Activated T-helper 9 cell treated with anti-CD3 and anti-CD28 coated beads, Interleukin-2, amount 50 U/mL, for 16 hours (primary cell): ENCODE data around the gene AKIRIN1.
"Not testable (repeated sequence)": the region's sequence is repeated elsewhere in the genome, so short reads cannot be mapped to it uniquely, and the experiment has no call there.

Experiments
- DNase-seq: peaks from one replicate; pipeline ENCODE4 v3.0.0-alpha.2; 2020; ENCODE audit warnings: low read depth

Gene AKIRIN1

GRCh38 chr1:38997034-38997900 lies 6.2 kb downstream of the AKIRIN1 start:
- no peak for DNase-seq

- no peak for DNase-seq
Measured at GRCh38 chr1:38997901-38998190, 6.8 kb downstream of the AKIRIN1 start.

- DNase-seq: no peak
Measured at GRCh38 chr1:39001516-39002421, 10.7 kb downstream of the AKIRIN1 start.

- no peak for DNase-seq
Measured at GRCh38 chr1:39003281-39003680, 12.2 kb downstream of the AKIRIN1 start.

- no peak for DNase-seq
Measured at GRCh38 chr1:39003794-39004193, 12.7 kb downstream of the AKIRIN1 start.

- no peak for DNase-seq
Measured at GRCh38 chr1:39006287-39006686, 15.2 kb downstream of the AKIRIN1 start.

GRCh38 chr1:39006726-39007645 lies 15.9 kb downstream of the AKIRIN1 start:
- no peak for DNase-seq

GRCh38 chr1:39014956-39015355 lies 23.9 kb downstream of the AKIRIN1 start:
- DNase-seq: not testable (repeated sequence)

- DNase-seq: no peak
Measured at GRCh38 chr1:39016604-39017171, 25.6 kb downstream of the AKIRIN1 start.

- no peak for DNase-seq
Measured at GRCh38 chr1:39017266-39017665, 26.2 kb downstream of the AKIRIN1 start.

- not testable (repeated sequence) for DNase-seq
Measured at GRCh38 chr1:39020494-39020893, 29.4 kb downstream of the AKIRIN1 start.

GRCh38 chr1:39021426-39021825 lies 30.4 kb downstream of the AKIRIN1 start:
- DNase-seq: no peak

- no peak for DNase-seq
Measured at GRCh38 chr1:39023140-39023539, 32.1 kb downstream of the AKIRIN1 start.

- peak; percentile 74 for DNase-seq
Measured at GRCh38 chr1:39026051-39026865, 35.2 kb downstream of the AKIRIN1 start, which contains the start of gene NDUFS5. Gene NDUFS5, plus strand, starts transcription at chr1:39026350. Its CDS starts 2,375 bp downstream, at chr1:39028725.

- no peak for DNase-seq
Measured at GRCh38 chr1:39026866-39027507, 35.9 kb downstream of the AKIRIN1 start.

GRCh38 chr1:39034114-39034654 lies 43.1 kb downstream of the AKIRIN1 start:
- no peak for DNase-seq

GRCh38 chr1:39036678-39037077 lies 45.6 kb downstream of the AKIRIN1 start:
- DNase-seq: no peak

- no peak for DNase-seq
Measured at GRCh38 chr1:39043513-39043912, 52.4 kb downstream of the AKIRIN1 start.

- no peak for DNase-seq
Measured at GRCh38 chr1:39044762-39045161, 53.7 kb downstream of the AKIRIN1 start.

GRCh38 chr1:39045231-39045630 lies 54.2 kb downstream of the AKIRIN1 start:
- no peak for DNase-seq
